ENCODE results near the gene LPAR1. TPM values are rescaled to one million over a fixed set of nuclear protein-coding genes. Genes with fewer than 3 reads are reported as not detected.

LPAR1 gene
- total RNA-seq, 1 experiment from 2014 or later = not detected

DNA sequence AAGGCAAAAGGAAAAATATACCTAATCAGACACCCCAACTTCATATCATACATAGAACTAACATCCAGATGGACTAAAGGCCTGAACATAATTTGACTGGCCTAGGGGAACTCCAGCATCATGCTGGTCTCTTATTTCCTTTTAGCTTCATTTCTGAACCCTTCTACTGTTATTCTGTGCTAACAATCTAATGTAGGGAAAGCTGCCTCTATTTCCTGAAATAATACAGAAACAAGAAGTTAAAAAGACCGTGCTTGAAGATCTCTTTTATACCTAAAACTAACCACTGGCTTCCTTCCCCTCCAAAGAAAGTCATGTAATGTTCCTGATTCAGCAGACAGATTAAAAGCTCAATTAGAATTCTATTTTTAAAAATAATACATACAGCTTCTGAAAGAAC lies 36.7 kb downstream of the LPAR1 start:
- no peak for DNase-seq (ENCODE audit: low spot score)

DNA sequence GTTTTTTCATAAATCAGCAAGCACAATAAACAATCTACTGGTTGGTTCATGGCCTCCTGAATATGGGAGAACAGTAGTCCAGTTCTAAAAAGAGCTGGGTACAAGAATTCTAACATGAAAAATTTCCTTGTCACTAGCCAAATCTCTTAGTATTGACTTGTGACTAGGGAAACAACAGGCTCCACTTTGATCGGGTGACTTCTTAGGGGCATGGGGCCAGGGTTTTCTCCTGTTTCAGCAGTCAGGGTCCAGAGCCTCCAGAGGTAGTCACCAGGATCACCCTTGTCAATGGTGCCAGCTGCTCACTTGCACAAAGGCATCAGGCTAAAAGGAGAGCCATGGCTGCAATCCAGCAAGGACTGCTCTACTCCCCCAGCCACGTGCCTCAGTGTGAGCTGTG lies 38.1 kb downstream of the LPAR1 start:
- DNase-seq (ENCODE audit: low spot score) = no peak

- no peak for DNase-seq (ENCODE audit: low spot score)
Observed at GRCh38 chr9:110999379-110999778, 38.9 kb downstream of the LPAR1 start.

- no peak for DNase-seq (ENCODE audit: low spot score)
Observed at GRCh38 chr9:110997847-110998246, 40.4 kb downstream of the LPAR1 start.

DNA sequence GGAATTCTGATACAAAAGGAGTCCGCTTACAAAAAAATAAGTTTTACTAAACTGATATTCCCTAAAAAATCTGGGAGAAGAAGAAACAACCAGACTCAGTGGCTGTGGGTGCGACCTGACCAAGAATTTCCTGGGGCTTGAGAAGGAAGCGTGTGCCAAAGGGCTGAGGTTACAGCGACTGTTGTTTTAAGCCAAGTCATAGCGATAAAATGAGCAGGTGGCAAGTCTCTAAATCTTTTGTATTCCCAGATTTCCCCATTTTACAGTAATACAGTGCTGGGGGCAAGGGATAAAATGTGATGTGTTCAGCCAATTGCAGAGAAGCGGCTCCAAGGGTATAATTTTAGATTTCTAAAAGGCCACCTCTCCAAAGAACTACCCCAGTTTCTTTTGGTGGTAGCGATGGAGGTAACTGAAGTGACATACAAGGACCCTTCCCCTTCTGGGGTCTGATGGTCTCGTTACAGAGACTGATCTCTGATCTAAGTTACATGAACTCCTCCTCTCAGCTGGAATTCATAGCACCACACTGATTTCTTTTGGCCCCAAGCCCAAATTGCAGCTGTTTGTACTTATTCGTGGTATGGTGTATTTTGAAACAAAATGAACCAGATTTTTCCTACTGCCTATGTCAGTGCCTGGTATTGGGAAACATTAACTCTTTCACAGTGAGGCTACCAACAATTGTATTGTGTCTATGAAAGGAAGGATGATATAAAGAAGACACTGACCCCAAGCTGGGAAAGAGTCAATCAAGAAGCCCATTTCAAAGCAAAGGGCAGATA lies 41.6 kb downstream of the LPAR1 start:
- no peak for DNase-seq (ENCODE audit: low spot score)

GRCh38 chr9:110995420-110996340 lies 42.6 kb downstream of the LPAR1 start:
- DNase-seq (ENCODE audit: low spot score) = no peak

DNA sequence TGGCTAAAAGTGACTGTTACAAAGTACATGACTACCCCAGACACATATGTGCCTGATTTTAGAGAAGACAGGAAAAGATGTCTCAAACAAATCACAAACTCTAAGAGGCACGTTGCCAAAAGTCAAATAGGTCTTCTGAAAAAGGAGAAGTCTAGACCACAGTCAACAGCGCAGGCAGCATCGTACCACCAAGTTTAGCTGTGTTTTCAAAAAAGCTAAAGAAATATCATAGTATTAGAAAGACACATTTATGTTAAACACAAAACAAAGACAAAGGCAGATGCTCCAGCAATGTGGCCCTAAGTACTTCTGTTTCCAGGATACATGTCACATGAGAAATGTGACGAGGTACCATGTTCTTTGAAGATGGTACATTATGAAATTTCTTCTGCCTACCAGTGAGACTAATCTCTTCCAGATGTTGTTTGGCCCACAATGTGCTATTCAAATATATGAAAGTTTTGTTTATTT lies 43.5 kb downstream of the LPAR1 start:
- no peak for DNase-seq (ENCODE audit: low spot score)

GRCh38 chr9:110990481-110990880 lies 47.8 kb downstream of the LPAR1 start:
- no peak for DNase-seq (ENCODE audit: low spot score)

DNA sequence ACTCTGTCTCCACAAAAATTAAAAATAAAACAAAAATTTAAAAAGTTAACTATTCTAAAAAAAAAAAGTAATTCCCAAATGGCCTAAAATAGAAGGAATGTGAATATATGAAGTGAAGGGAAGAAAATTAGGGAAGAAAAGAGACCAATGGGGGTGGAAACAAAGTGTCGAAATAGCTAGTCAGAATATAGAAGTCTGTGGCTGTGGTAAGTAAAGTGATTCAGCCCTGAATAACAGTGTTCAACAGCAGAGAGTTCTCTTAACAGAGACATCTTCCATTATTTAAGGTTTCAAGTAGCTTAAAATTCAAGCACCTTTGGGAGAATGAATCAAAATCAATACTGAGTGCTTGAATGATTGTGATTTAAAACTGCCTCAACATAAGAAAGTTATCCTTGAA lies 51.7 kb downstream of the LPAR1 start:
- DNase-seq (ENCODE audit: low spot score) = no peak

DNA sequence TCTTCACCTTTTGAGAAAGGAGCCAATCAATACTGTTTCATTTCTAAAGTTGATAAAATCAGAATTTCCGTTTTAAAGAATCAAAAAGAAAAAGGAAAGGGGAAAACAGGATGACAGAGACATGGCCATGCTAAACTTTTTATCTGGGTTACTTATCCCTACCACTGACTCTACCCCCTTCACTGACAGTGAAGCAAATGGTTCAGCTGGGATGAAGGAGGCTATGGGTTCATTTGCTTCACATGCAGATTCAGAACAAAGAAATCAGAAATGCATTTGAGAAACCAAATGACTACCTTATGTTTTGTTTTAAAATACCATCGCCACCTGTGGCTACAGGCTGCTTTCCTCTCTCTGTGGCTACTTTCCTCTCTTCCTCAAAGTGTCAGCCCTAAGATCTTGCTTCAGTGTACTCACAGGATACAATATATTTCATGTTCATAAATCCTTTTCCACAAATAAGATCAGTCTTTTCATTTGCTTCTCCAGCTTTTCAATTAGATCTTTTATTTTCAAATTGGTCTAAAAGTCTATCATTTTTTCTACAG lies 53.3 kb downstream of the LPAR1 start:
- no peak for DNase-seq (ENCODE audit: low spot score)

- no peak for DNase-seq (ENCODE audit: low spot score)
Observed at GRCh38 chr9:110980261-110980660, 58.0 kb downstream of the LPAR1 start.

DNA sequence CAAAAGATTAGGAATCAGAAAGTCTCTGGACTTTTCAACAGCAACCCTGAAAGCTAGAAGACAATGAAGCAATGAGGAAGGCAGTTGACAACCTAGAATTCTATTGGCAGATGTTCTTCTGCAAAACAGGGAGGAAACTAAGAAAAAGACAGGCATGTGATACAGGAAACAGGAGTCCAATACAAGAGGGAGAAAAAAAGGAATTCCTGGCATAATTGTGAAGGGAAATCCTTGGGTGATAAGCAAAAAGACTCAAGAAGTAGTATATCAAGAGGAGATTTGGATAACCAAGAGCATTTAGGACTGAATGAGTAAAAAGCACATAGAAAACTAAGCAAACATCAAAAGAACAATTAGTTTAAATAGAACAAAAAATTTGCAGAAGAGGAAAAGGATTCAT lies 58.6 kb downstream of the LPAR1 start:
- DNase-seq (ENCODE audit: low spot score) = no peak

- DNase-seq (ENCODE audit: low spot score) = no peak
Observed at GRCh38 chr9:110978516-110978915, 59.8 kb downstream of the LPAR1 start.

DNA sequence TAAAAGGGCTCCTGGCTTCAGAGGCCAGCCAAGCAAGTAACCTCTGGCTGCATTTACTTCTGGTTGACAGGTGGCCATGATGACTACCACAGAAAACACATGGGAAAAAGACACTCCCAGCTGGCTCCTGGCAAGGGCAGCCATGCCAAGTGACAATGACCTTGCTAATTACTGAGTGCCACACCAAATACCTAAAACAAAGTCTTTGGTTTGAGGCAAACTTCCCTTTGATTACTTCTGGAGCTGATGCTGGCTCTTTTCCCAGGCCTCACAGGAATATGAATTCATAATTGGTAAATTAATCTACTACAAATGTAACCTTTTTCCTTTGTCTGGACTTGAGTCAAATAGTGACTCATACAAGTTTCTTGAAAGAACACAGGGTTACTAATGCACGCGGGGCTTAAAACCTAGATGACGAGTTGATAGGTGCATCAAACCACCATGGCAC lies 61.0 kb downstream of the LPAR1 start:
- DNase-seq (ENCODE audit: low spot score) = no peak

- DNase-seq (ENCODE audit: low spot score) = no peak
Observed at GRCh38 chr9:110975969-110976368, 62.3 kb downstream of the LPAR1 start.

- no peak for DNase-seq (ENCODE audit: low spot score)
Observed at GRCh38 chr9:110975278-110975677, 63.0 kb downstream of the LPAR1 start.

DNA sequence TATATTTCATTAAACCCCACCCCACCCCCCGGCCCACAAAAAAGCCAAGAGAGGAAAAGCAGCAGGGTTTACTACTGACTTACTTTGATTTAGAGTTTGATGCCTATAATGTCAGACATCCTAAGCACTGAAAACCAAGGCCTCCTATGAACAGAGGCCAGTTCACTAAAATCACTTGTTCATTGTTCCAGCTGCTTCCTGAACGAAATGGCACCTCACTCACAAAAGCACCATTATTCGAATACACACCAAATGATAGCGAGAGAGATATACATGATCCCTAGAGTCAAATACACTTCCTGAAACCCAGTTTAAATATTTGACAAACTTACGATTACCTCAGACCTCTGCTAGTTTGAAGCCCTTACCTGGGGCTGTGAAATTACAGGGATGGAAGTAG lies 66.6 kb downstream of the LPAR1 start:
- DNase-seq (ENCODE audit: low spot score) = no peak

GRCh38 chr9:110971234-110971633 lies 67.0 kb downstream of the LPAR1 start:
- DNase-seq (ENCODE audit: low spot score) = no peak

GRCh38 chr9:110969971-110970386 lies 68.3 kb downstream of the LPAR1 start:
- DNase-seq (ENCODE audit: low spot score) = no peak

DNA sequence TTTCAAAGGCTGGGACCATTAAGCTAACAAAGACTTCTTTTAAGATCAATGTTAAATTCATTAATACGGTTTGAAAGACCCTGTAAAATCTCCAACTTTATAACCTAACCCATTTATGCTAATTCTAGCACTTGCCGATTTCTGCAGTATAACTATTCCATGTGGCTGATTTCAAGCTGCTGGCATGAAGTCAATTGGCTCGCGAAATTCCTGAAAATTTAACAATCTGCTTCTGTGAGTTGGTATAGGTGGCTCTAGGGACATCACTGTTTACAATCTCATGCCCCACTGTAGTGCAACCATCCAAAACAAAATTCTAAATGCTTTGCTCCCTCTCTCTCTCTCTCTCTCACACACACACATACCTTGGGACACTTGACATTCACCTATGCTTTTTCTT lies 70.2 kb downstream of the LPAR1 start:
- no peak for DNase-seq (ENCODE audit: low spot score)

GRCh38 chr9:110967196-110967595 lies 71.1 kb downstream of the LPAR1 start:
- DNase-seq (ENCODE audit: low spot score) = no peak

DNA sequence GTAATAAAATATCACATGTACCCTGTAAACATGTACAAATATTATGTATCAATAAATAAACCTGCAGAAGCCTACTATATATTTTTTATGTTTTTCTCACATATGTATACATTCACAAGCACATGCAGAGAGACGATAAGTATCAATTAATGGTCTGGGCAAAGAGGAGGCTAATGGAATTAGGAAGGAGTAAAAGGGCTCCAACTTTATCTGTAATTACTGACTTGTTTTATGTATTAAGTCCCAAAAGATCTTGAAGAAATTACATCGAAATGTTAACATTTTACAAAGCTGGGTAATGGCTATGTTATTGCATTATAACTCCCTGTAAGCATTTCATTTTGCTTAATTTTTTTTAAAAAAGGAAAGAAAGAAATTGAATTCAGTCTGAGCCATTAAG lies 78.0 kb downstream of the LPAR1 start:
- DNase-seq (ENCODE audit: low spot score) = no peak

Measured in HT-29 (cell line).